Naive thymus-derived CD4-positive, alpha-beta T cell (primary cell): ENCODE measurements around the gene PDZD2. TPM values are rescaled to one million over a fixed set of nuclear protein-coding genes. Genes with fewer than 3 reads are reported as not detected.

Experiments
- ATAC-seq: fragments of 150-1000 bp; cut with Tn5 transposase; 2 replicates; pipeline ENCODE4 v1.10.0; 2021; ENCODE audit warnings: mild to moderate bottlenecking, moderate library complexity
- CTCF ChIA-PET: fragments of 350-600 bp; sonication (Branson Sonifier 250); formaldehyde crosslinking; loops from one replicate; lab custom pipeline; 2021; ENCODE audit warnings: antibody characterized with exemption; lab: Charles Lee
- POLR2A ChIA-PET: fragments of 350-600 bp; sonication (Branson Sonifier 250); formaldehyde crosslinking; loops from one replicate; lab custom pipeline; 2021; ENCODE audit warnings: antibody characterized with exemption, inconsistent platforms; lab: Charles Lee
- DNase-seq, 9 donors: peaks; one replicate each; pipeline versions ENCODE4 v3.0.0 to v3.0.0-alpha.2; 2020 to 2022; ENCODE audit warnings: mixed read lengths in 1 of 9
- H3K27ac ChIP-seq: one replicate; pipeline ENCODE4 v1.7.0; 2013; ENCODE audit warnings: mild to moderate bottlenecking, low read depth, low read length, moderate library complexity
- H3K27me3 ChIP-seq, 2 donors: one replicate each; pipeline ENCODE4 v1.7.0; 2013; ENCODE audit warnings: low read length in 2 of 2, mild to moderate bottlenecking in 2 of 2, moderate library complexity in 2 of 2; ENCODE audit not compliant: control insufficient read depth in 2 of 2, insufficient read depth in 2 of 2
- H3K36me3 ChIP-seq, 3 experiments: 1 replicate in 2 of 3; 2 replicates in 1 of 3; pipeline ENCODE4 v1.7.0; 2013; ENCODE audit warnings: low read length in 3 of 3, mild to moderate bottlenecking in 3 of 3, moderate library complexity in 1 of 3; ENCODE audit not compliant: insufficient read depth in 3 of 3, control insufficient read depth in 2 of 3
- H3K4me1 ChIP-seq, 2 donors: one replicate each; pipeline ENCODE4 v1.7.0; 2013; ENCODE audit warnings: low read length in 2 of 2, mild to moderate bottlenecking in 2 of 2, moderate library complexity in 1 of 2; ENCODE audit not compliant: control insufficient read depth in 2 of 2, insufficient read depth in 2 of 2
- H3K4me3 ChIP-seq: 2 replicates; pipeline ENCODE4 v1.7.0; 2013; ENCODE audit warnings: mild to moderate bottlenecking, low read length
- H3K9me3 ChIP-seq, 3 experiments: 1 replicate in 2 of 3; 2 replicates in 1 of 3; pipeline ENCODE4 v1.7.0; 2013; ENCODE audit warnings: low read length in 3 of 3; ENCODE audit not compliant: control insufficient read depth in 2 of 3
- H3K27ac Mint-ChIP-seq, 9 donors: one replicate each; pipeline ENCODE4 v1.8.0; 2020 to 2022; ENCODE audit warnings: mixed read lengths in 9 of 9, mild to moderate bottlenecking in 8 of 9, moderate library complexity in 5 of 9, inconsistent platforms in 2 of 9
- H3K27me3 Mint-ChIP-seq, 5 donors: one replicate each; pipeline ENCODE4 v1.8.0; 2021 to 2022; ENCODE audit warnings: mixed read lengths in 5 of 5, mild to moderate bottlenecking in 1 of 5
- H3K36me3 Mint-ChIP-seq, 5 donors: one replicate each; pipeline ENCODE4 v1.8.0; 2020 to 2022; ENCODE audit warnings: mixed read lengths in 5 of 5, mild to moderate bottlenecking in 3 of 5, inconsistent platforms in 1 of 5
- H3K4me1 Mint-ChIP-seq, 7 donors: one replicate each; pipeline ENCODE4 v1.8.0; 2020 to 2022; ENCODE audit warnings: mixed read lengths in 7 of 7, mild to moderate bottlenecking in 3 of 7, inconsistent platforms in 1 of 7
- H3K4me3 Mint-ChIP-seq, 10 donors: one replicate each; pipeline ENCODE4 v1.8.0; 2020 to 2022; ENCODE audit warnings: mild to moderate bottlenecking in 10 of 10, mixed read lengths in 10 of 10, moderate library complexity in 6 of 10, inconsistent platforms in 2 of 10
- H3K9me3 Mint-ChIP-seq, 11 donors: one replicate each; pipeline ENCODE4 v1.8.0; 2020 to 2022; ENCODE audit warnings: mixed read lengths in 11 of 11, mild to moderate bottlenecking in 4 of 11, inconsistent platforms in 1 of 11, moderate library complexity in 1 of 11
- intact Hi-C, 2 donors: fragments of 100-400 bp; cut with micrococcal nuclease; formaldehyde crosslinking; loops; one replicate each; pipeline ENCODE4 v1.15.1; 2023
- polyA plus RNA-seq, 2 donors: library from polyadenylated mRNA; unstranded; fragments of 300-500 nt; fragmentation: Illumina TruSeq; gene quantifications; one replicate each; pipeline ENCODE4 v1.2.3, GENCODE V29; 2021
- total RNA-seq, 6 experiments: library from RNA in 5 of 6; stranded (reverse) in 5 of 6; gene quantifications; 1 replicate in 5 of 6; 2 replicates in 1 of 6; pipeline ENCODE4 v1.2.3 and lab custom pipeline; 2021 to 2026

The PDZD2 gene
- total and polyA plus RNA-seq, 7 experiments from 2014 or later = 1.1 to 2.7 (median 1.3) TPM; not detected in 1

GRCh38 chr5:31750215-31750614 is 111.3 kb downstream of the PDZD2 start:
- Mint-ChIP-seq H3K36me3 (no peaks in the 10 kb centered on the region), H3K4me1 (no peaks in the 10 kb centered on the region), H3K9me3 (peaks cover 0 to 2% (median 0%) of the 10 kb centered on the region in 11 donors), H3K27me3 (peaks cover 0 to 7% (median 0%) of the 10 kb centered on the region in 5 donors), H3K4me3 (no peak overlapping the region), H3K27ac (no peak overlapping the region)
- no peaks in the 10 kb centered on the region for H3K36me3 ChIP-seq
- ChIA-PET CTCF (no interaction called here), POLR2A (no interaction called here)
- no peaks in the 10 kb centered on the region for H3K27me3 ChIP-seq
- no peaks in the 10 kb centered on the region for H3K4me1 ChIP-seq
- intact Hi-C loops = no loop called here
- no peak overlapping the region for H3K4me3 ChIP-seq
- H3K9me3 ChIP-seq = no peaks in the 10 kb centered on the region
- no peak for DNase-seq
- no peak overlapping the region for H3K27ac ChIP-seq
- ATAC-seq = no peak

GRCh38 chr5:31751610-31752009 is 112.7 kb downstream of the PDZD2 start:
- H3K27ac ChIP-seq = no peak overlapping the region
- ATAC-seq (no peak), DNase-seq (no peak)
- Mint-ChIP-seq H3K36me3 (no peaks in the 10 kb centered on the region), H3K4me1 (no peaks in the 10 kb centered on the region), H3K27ac (no peak overlapping the region), H3K9me3 (peaks cover 0 to 2% (median 0%) of the 10 kb centered on the region in 11 donors), H3K4me3 (no peak overlapping the region), H3K27me3 (peaks cover 0 to 3% (median 0%) of the 10 kb centered on the region in 5 donors)
- no peaks in the 10 kb centered on the region for H3K27me3 ChIP-seq
- ChIA-PET POLR2A (no interaction called here), CTCF (no interaction called here)
- H3K36me3 ChIP-seq = no peaks in the 10 kb centered on the region
- intact Hi-C loops = no loop called here
- H3K4me1 ChIP-seq = no peaks in the 10 kb centered on the region
- no peaks in the 10 kb centered on the region for H3K9me3 ChIP-seq
- H3K4me3 ChIP-seq = no peak overlapping the region

- Mint-ChIP-seq H3K36me3 (no peaks in the 10 kb centered on the region), H3K27ac (no peak overlapping the region), H3K27me3 (peaks cover 0 to 3% (median 0%) of the 10 kb centered on the region in 5 donors), H3K4me3 (no peak overlapping the region), H3K9me3 (peaks cover 0 to 2% (median 0%) of the 10 kb centered on the region in 11 donors), H3K4me1 (no peaks in the 10 kb centered on the region)
- no peak overlapping the region for H3K27ac ChIP-seq
- no peaks in the 10 kb centered on the region for H3K27me3 ChIP-seq
- H3K4me1 ChIP-seq = no peaks in the 10 kb centered on the region
- no peaks in the 10 kb centered on the region for H3K36me3 ChIP-seq
- intact Hi-C loops = no loop called here
- POLR2A ChIA-PET = no interaction called here
- CTCF ChIA-PET = no interaction called here
- no peak overlapping the region for H3K4me3 ChIP-seq
- ATAC-seq = no peak
- H3K9me3 ChIP-seq = no peaks in the 10 kb centered on the region
- DNase-seq = no peak
Measured at GRCh38 chr5:31753700-31754357, 114.9 kb downstream of the PDZD2 start.

- DNase-seq = no peak
- H3K36me3 ChIP-seq = no peaks in the 10 kb centered on the region
- H3K4me3 ChIP-seq = no peak overlapping the region
- POLR2A ChIA-PET = no interaction called here
- no peaks in the 10 kb centered on the region for H3K9me3 ChIP-seq
- no peak for ATAC-seq
- Mint-ChIP-seq H3K9me3 (peaks cover 0 to 2% (median 0%) of the 10 kb centered on the region in 11 donors), H3K4me1 (no peaks in the 10 kb centered on the region), H3K27ac (no peak overlapping the region), H3K36me3 (no peaks in the 10 kb centered on the region), H3K4me3 (no peak overlapping the region), H3K27me3 (peaks cover 0 to 3% (median 0%) of the 10 kb centered on the region in 5 donors)
- no peaks in the 10 kb centered on the region for H3K27me3 ChIP-seq
- intact Hi-C loops = no loop called here
- H3K4me1 ChIP-seq = no peaks in the 10 kb centered on the region
- CTCF ChIA-PET = no interaction called here
- no peak overlapping the region for H3K27ac ChIP-seq
Measured at GRCh38 chr5:31754358-31754704, 115.4 kb downstream of the PDZD2 start.

- H3K4me1 ChIP-seq = no peaks in the 10 kb centered on the region
- Mint-ChIP-seq H3K27me3 (peaks cover 0 to 3% (median 0%) of the 10 kb centered on the region in 5 donors), H3K27ac (no peak overlapping the region), H3K36me3 (no peaks in the 10 kb centered on the region), H3K4me1 (no peaks in the 10 kb centered on the region), H3K4me3 (no peak overlapping the region), H3K9me3 (peaks cover 0 to 2% (median 0%) of the 10 kb centered on the region in 11 donors)
- no peaks in the 10 kb centered on the region for H3K36me3 ChIP-seq
- no peak for DNase-seq
- no peak for ATAC-seq
- H3K4me3 ChIP-seq = no peak overlapping the region
- POLR2A ChIA-PET = no interaction called here
- H3K27me3 ChIP-seq = no peaks in the 10 kb centered on the region
- intact Hi-C loops = no loop called here
- H3K9me3 ChIP-seq = no peaks in the 10 kb centered on the region
- CTCF ChIA-PET = no interaction called here
- no peak overlapping the region for H3K27ac ChIP-seq
Measured at GRCh38 chr5:31754741-31755675, 116.1 kb downstream of the PDZD2 start.

GRCh38 chr5:31755676-31756230 is 116.8 kb downstream of the PDZD2 start:
- ChIA-PET POLR2A (no interaction called here), CTCF (no interaction called here)
- ATAC-seq (no peak), DNase-seq (no peak)
- no peaks in the 10 kb centered on the region for H3K36me3 Mint-ChIP-seq
- Histone ChIP-seq H3K27me3 (no peaks in the 10 kb centered on the region), H3K4me3 (no peak overlapping the region), H3K27ac (no peak overlapping the region), H3K9me3 (no peaks in the 10 kb centered on the region), H3K4me1 (no peaks in the 10 kb centered on the region), H3K36me3 (no peaks in the 10 kb centered on the region)
- H3K4me3 Mint-ChIP-seq = no peak overlapping the region
- peaks cover 0 to 3% (median 0%) of the 10 kb centered on the region in 5 donors for H3K27me3 Mint-ChIP-seq
- H3K9me3 Mint-ChIP-seq = peaks cover 0 to 2% (median 0%) of the 10 kb centered on the region in 11 donors
- H3K27ac Mint-ChIP-seq = no peak overlapping the region
- no peaks in the 10 kb centered on the region for H3K4me1 Mint-ChIP-seq
- intact Hi-C loops = no loop called here
